GM19455 (cell line): ENCODE measurements around the gene CAPN5.

Experiments
- ATAC-seq: cut with Tn5 transposase; IDR thresholded peaks from one replicate; pipeline ENCODE4 v1.9.1; 2021; ENCODE audit not compliant: unreplicated experiment

The CAPN5 gene

DNA sequence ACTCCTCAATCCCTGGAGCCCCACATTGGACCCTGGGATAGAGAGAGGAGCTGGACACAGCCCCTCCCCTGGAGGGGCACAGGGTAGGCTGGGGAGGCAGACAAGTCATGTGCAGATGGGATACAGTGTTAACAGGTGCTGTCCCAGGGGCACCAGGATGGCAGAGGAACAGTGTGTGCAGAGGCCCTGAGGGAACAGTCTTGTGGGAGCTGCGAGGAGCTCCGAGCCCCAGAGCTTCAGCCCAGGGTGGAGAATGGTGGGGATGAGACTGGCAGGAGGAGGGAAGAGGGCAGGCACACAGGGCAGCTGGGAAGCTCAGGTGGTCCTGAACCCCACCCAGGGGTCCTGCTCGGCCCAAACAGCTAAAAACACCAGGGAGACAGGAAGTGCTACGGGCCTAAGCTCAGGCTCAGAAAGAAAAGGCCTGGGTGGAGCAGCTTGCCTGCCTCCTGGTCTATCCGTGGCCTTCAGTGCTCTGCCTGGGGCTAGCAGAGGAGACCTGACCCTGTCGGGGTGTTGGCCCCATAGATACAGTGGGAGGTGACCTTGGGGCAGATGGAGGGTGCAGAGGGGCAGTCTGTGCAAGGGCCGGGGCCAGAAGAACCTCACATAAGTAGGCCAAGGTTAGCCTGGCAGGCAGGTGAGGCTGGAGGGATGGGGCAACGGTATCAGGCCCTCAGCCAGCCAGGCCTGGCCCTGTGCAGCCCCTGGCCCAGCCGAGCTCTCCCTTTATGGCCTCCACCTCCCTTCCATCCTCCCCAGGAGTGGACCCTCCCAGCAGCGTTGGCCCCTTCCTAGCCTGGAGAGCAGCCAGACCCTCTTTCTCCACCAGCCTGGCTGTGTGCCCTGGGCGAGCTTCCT, 15.4 kb downstream of the CAPN5 start:
- ATAC-seq: no peak

DNA sequence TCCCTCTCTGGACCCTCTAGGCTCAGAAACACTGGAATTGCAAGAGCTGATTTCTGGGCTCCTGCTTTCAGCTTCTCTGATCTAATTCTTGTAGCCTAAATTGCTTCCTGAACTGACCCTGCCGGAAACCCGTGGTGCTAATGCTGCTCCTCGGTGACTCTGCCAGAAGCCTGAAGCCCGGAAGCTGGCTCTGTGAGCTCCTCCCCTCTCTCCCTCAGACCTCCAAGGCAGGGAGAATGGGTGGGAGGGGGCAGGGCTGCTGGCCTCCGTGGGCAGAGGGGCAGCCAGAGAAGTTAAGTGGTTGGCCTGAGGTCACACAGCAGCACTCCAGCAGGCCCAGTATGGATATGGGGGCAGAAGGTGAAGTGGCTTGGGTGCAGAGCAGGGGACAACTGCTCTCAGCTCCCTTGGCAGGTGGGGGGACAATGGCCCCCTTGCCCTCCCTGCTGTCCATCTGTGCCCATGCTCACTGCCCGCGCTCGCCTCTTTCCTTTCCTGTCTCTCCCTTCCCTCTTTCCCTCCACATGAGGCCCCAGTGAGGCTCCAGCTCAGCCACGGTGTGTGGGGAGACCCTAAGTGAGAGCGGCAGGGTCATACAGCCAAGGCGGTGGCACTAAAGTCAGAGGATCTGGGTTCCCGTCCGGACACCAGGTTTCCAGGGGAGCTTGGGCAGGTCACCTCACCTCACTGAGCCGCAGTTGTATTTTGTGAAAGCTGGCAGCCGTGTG, 16.2 kb downstream of the CAPN5 start:
- ATAC-seq: no peak

DNA sequence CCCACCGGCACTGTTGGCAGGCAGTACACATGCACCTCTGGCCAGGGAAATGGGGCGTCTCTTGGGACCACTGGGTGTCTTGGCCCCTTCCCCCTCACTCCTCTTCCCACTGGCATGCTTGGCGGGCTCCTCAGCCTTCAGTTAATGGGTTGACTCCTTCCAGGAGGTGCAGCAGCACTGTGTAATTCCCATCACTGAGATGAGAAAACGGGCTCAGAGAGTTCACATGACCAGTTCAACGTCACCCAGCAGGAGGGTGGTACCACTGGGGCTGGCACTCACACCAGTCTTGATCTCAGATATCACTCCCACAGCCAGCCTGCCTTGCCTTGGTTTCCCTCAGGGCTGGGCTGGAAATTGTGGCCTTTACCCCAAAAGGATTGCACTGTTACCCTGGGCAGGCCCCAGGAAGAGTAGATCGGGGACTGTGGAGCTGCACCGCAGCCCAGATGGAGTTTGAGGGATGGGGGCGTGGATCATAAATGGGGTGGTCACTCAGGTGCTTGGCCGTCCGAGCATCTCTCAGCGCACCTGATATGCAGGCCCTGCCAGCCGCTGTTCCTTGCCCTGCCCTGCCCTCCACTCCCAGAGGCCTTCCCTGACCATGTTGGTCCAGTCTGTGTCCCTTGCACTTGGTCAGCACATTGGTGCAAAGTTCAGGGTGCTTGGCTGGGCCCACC, 16.9 kb downstream of the CAPN5 start:
- no peak for ATAC-seq

DNA sequence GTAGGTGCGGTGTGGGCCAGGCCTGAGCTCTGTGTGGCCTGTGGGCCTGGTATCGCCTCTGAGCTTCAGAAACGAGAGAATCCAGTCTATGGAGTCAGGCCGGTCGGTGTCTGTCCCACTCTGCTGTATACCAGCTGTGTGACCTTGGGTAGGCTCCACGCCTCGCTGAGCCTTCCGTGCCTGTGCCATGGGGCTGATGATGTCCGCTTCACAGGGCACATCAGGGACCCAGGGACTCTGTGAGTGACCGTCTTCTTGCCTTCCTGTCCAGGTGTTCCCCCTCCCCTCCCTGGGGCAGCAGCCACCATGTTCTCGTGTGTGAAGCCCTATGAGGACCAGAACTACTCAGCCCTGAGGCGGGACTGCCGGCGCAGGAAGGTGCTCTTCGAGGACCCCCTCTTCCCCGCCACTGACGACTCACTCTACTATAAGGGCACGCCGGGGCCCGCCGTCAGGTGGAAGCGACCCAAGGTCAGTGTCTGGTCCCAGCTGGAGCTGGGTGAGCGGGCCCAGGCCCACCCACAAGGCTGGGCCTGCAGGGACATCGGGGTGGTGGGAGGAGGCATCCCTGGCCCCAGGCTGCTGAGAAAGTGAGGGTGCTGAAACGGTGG, 17.9 kb downstream of the CAPN5 start:
- no peak for ATAC-seq

DNA sequence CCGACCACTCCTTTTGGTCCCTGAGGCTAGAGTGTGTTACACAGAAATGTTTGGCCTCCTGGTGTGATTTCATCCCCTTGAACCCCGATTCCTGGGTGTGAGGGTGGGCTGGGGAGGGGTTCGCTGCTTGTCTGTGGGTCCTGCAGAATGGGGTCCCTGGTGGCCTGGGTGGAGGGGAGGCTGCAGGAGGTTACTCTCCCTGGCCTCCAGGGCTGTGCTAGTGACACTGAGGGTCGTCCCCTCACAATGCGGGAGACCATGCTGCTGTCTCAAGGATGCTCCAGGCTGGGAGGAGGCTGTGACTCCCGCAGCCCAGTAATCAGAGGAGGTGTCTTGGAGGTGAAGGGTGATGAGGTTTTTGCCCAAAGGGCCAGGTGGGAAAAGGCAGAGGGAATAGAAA, 18.9 kb downstream of the CAPN5 start:
- no peak for ATAC-seq

DNA sequence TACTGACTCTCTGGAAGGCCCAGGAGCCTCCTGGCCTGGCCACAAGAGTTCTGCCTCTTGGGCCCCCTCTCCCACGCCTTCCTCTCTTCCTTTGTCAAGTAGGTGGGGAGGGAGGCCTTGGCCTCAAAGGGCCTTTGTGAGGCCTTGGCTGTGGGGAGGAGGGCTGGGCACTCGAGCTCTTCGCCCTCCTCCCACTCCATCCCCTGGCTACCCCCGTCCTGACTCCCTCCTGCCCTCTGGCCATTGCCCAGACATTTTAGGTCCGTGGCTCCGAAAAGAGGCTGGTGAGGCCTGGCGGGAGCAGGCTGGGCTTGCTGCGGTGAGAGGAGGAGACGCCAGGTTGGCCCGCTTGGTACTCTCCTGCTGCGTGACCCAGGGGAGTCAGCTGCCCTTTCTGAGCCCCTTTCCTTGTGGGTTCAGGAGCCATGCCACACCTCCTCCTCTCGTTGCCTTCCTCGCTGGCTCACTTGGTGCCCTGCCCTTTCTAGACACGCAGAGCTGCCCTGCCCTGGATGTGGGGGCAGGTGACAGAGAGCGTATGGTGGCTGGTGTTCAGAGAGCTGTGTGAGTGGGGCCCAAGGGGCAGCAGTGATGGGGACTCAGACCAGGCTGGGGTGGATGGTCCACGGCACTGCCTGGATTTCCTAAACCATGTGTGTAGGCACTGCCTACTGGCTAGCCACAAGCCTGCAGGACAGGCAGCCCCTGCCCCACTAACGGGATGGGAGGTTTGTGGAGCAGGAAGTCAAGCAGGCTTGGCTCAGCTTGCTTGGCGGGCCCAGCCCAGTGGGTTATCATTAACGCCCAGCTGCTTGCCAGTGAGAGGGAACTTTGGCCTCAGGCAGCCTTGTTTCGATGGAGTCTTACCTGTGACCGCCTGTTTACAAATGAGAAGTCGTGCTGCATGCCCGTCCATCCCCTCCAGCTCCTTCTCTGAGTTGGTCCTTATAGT, 20.0 kb downstream of the CAPN5 start:
- no peak for ATAC-seq

DNA sequence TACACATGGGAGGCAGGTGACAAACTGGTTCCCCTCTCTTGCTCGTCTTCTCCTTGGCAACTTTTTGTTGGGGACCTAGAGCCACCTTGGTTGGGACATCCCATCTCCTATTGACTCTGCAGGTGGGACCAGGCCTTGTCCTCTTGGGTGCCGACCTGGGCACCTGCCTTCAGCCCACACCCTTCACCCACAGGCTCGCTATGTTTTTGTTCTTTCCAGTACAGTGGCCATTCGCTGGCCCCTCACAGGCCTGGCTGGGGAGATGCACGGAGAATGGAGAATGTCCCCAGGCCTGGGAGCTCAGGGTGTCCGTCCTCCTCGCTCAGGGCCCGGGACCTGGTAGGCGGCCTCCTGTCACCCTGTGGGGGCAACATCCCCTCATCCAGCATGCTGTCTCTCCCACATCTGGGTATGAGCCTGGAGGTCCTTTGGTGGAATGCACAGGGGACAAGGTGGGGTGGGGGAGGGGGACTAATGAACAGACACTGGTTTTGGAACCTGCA, 21.0 kb downstream of the CAPN5 start:
- no peak for ATAC-seq

DNA sequence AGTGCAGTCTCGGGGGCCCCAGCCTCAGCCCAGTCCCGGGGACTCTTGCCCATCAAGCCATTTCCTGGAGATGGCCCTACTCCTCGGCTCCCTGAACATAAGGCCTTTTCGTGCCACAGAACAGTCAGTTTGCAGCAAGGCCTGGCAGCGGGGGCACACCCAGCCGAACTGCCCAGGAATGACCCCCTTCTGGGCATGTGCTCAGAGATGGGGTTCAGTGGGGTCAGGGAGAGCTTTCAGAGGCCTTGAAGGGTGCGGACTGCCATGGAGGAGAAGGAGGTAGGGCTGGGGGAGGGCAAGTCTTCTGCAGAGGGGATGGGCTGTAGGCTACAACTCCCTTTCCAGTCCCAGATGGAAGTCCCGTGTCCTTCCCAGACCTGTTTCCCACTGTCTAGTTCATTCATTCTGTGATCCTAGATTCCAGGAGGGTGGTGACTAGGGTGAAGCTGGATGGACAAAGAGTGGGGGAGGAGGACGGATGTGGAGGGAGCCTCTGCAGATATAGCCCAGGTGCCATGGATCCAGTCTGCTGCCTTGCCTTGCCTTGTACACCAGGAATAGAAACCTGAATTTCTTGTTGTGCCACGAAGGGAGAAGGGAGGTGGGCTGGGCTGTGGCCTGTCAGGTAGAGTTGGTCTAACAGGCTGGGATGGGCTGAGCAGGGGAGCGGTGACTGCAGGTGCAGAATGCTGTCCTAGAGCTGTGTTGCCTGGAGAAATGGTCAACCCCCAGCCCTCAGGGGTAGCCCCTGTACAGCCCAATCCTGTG, 21.6 kb downstream of the CAPN5 start:
- ATAC-seq: no peak

DNA sequence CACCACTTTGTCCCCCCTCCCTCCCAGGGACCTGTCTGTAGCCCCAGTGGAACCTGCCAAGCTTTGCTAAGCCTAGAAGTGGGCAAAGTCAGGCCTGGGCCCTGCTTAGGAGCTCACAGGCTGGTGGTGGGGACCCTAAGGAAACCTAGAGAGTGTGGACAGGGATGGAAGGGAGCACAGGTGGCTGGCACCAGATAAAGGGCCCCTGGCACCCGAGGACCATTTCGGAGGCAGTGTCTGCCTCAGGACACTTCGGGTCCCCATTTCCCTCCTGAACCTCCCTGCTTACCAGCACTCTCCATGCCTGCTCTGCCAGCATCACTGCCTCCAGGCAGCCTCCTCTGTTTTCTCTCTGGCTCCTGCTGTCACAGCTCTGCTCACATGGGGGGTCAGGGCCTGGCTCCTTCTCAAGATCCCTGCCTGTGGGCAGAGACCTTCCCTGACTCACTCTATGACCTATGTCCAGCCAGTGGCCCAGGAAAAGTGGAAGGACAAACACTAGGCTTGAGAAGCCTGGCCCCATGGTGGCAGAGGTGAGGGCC, 22.3 kb downstream of the CAPN5 start:
- no peak for ATAC-seq

DNA sequence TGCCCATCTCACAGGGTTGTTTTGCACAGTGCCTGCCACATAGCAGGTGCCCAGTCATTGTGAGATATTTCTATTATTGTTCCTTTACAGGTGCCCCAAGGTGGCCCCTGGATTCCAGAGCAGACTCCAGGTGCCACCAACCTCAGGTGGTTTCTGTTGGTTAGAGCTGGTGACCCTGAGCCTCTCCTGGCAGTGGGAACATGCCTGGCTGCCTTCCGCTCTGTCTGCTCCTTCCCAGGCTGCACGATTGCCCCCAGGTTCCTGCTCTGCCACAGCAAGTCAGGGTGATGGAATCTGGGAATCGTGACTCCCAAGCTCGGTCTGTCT, 23.2 kb downstream of the CAPN5 start:
- ATAC-seq: no peak

DNA sequence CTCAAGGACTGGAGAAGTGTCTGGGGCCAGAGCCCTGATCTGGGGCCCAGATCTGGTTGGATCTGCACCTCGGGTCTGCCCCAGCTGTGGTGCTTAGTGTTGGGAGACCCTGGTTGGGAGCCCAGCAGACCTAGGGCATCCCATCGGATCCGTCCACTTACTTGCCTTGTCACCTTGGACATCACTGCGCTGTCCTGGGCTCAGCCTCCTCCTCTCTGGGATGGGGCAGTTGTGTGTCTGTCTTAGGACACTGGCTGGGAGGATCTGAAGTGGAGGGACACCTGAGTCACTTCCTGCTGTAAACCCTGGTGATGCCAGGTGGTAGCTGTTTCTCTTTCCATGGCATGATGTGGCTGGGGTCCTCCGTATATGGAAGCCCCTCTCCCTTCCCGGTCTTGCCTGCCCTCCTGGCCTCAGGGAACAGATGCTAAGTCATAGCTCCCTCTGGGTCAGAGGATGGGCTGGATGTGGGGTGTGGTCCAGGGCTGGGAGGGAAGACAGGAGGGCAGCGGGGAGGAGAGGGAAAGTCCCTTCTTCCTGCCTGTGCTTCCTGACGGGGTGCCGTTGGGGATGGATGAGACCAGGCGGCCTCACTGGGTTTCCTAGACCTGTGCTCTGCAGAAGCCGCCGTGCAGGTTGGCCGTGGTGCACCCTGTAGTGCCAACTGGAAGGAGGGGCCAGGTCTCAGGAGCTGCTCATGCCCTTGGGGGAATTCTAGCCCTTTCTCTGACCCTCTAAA, 23.8 kb downstream of the CAPN5 start:
- no peak for ATAC-seq

DNA sequence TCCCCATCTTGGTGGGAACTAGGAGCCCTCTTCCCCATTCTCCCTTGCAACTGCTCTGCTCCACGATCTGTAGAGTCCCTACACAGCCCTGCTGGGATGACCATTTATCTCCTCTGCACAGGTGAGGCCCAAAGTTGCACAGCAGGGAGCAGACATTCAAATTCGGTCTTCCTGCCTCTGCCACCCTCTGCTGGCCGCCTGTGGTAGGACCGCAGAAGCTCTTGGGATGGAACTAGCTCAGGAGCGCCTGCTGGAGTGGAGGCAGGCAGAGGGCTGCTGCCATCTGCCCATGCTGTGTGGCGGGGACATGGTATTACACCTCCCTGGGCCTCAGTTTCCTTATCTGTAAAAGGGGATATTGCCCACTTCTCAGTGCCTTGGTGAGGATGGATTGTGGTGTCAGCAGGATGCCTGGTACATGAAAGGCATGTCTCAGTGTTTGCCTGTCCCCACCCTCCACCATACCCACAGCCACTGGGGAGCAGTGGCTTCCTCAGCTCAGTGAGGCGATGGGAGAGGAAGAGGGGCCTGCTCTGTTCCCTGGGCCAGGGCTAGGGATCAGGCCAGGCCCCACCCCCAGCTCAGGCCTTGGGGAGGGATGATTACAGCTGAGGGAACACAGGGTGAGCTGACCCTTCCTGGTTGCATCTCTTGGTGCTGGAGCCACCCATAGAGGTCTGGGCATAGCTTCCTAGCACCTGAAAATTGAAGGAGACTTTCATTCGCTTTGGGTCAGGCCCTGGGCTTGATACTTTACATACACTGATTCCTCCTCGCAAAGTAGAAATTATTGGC, 24.6 kb downstream of the CAPN5 start:
- ATAC-seq: no peak

DNA sequence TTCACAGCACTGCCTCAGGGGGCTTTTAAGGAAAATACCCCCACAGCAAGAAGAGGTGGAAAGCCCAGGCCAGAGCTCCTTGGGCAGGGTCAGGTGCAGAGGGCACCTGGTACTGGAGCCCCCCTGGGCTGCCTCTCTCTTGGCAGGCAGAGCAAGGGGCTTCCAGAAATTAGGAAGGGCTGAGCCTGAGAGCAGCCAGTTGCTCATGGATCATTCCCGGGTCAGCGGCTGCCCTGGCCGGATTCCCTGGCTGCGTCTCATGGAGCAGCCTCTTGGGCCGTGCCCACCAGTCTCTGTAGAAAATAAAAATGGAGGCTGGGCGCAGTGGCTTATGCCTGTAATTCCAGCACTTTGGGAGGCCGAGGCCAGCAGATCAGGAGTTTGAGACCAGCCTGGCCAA, 25.6 kb downstream of the CAPN5 start:
- no peak for ATAC-seq

DNA sequence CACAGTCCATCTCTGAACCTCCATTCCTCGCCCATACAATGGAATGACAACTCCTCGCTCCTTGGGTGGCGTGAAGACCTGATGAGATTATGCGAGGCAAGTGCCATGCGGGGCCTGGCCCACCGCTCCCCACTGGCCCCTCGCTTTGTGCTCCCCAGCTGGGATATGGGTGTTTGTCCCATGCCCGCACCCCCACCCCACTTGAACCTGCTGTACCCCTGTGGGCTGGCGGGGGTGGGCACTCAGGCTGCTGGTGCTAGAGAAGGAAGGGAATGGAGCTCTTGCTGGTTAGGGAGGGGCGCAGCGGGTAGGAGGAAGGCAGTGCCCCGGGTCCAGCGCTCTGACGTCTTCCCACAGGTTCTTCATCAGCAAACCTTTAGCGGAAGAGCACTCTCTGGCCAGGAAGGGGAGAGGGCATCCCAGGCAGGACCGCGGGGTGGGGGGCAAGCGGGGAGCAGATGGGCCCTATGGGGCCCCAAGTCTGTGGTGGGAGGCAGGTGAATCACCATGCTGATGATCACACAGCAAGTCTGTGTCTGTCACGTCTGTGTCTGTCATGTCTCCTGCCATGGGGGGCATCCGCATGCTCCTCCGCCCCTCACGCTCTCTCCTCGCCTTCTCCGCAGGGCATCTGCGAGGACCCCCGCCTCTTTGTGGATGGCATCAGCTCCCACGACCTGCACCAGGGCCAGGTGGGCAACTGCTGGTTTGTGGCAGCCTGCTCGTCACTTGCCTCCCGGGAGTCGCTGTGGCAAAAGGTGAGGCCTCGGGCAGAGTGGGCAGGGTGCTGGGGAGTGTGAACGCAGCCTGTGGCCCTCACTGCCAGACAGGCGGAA, 26.5 kb downstream of the CAPN5 start:
- no peak for ATAC-seq

DNA sequence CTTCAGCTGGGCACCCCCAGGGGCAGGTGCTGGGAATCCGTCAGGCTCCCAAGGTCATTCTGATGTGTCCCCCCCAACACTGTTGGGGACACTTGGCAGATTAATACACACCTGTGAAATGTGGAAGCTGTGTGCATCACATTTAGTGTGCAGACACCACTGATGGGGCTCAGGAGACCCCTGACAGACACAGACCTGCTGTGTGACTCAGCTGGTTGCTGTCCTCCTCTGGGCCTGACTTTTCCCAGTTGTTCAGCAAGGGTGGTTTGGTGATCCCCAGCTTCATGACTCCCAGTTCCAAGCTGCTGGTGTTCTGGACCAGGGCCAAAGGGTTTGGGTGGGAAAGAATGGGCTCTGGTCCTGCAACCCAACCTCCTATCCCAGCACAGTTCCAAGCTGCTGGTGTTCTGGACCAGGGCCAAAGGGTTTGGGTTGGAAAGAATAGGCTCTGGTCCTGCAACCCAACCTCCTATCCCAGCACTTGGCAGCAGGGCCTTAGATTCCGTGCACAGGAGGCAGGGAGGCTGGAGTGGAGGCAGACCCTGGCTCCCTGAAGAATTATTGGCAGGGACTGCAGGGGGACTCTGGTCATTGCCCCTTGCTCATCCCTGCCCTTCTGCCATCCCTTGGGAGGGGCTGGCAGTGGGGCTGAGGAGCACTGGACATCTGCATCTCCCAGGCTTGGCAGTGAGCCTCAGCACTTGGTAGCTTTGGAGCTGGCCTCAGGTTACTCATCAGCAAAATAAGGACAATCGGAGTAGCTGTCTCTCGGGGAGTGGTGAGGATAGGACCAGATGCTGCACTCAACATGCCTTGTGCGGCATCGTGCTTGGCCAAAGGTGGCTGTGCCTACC, 27.4 kb downstream of the CAPN5 start:
- ATAC-seq: no peak

DNA sequence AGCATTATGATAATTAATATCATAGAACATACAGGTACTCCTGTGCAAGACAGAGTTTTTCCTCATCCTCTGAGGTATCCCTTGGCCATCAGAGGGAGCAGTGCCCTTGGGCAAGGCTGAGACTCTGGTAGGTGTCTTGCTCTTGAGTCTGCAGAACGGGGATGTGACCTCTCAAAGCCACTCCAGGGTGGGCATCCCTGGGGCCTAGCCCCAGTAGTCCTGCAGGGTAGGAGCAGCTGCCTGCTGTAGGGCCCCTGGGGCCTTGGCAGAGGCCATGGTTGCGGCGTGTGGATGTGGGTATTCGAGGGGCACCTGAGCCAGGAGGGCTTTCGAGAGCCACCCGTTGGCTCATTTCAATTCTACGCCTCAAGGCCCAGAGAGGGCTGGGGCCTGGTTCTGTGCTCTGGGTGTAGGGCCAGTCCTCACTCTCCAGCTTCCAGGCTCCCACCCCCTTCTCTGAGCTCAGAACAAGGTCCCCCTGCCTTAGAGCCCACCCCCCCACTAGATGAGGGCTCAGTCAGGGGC, 28.1 kb downstream of the CAPN5 start:
- ATAC-seq: no peak
